ENCODE measurements around the gene CEP55. TPM values are rescaled to one million over a fixed set of nuclear protein-coding genes. Genes with fewer than 3 reads are reported as not detected.

Gene CEP55
- total and polyA plus RNA-seq, 2 of the 8 experiments (the other 6 are each of a cell fraction or from before 2014, with no cell fraction given), result 7.0 to 19.6 TPM

- TF ChIP-seq SRF (IDR thresholded peaks at IDR 0.05; ENCODE audit: low read depth, low read length), result no peak
- TF ChIP-seq GABPA (IDR thresholded peaks at IDR 0.05; ENCODE audit: borderline replicate concordance, insufficient read depth, low read length), result no peak
- no peak for TF ChIP-seq POLR2AphosphoS5 (IDR thresholded peaks at IDR 0.05; ENCODE audit: low read depth, low read length)
- DNase-seq (ENCODE audit: low read depth in 1 of 2, low spot score in 2 of 2) (no peak), FAIRE-seq (no peak)
- H3K36me3 ChIP-seq (ENCODE audit: control insufficient read depth in 2 of 4, insufficient read depth in 4 of 4, low read length in 3 of 4), result no peaks in the 10 kb centered on the region
- POLR2A ChIA-PET (ENCODE audit: partially characterized antibody), result interaction anchor here (0.8 to 1.1 kb wide), 3 partner anchors 9 to 14 kb away, joined by 3 read pairs; no protein-coding TSS in a partner anchor
- H2BK20ac ChIP-seq (ENCODE audit: low read length), result no peak overlapping the region
- H3K4me2 ChIP-seq (ENCODE audit: insufficient read depth in 1 of 2, low read depth in 2 of 2, low read length in 2 of 2), result no peak overlapping the region
- H2AK5ac ChIP-seq (ENCODE audit: low read depth, low read length), result no peak overlapping the region
- H3K27me3 ChIP-seq (replicated peaks in 1 of 4; ENCODE audit: control insufficient read depth in 3 of 4, extremely low read depth in 1 of 4, insufficient read depth in 3 of 4, low read length in 3 of 4), result no peaks in the 10 kb centered on the region
- H3K27ac ChIP-seq (ENCODE audit: low read depth, low read length), result no peak overlapping the region
- 95% methylated on average over 1 of the region's 1 CpG; no CpG with 5 or more reads in 1 of the 2 experiments for WGBS, 2 experiments (ENCODE audit: extremely low coverage in 1 of 2, insufficient coverage in 1 of 2, insufficient read length in 1 of 2, insufficient replicate concordance in 2 of 2, low coverage in 1 of 2, low lambda C conversion rate in 2 of 2, missing lambda C conversion rate in 1 of 2)
- no peak overlapping the region for H3K56ac ChIP-seq (replicated peaks; ENCODE audit: insufficient read length, low read depth, low read length)
- peaks cover 0 to 4% (median 1%) of the 10 kb centered on the region in 4 experiments; a peak in 2 of 7 replicates for H3K4me1 ChIP-seq (replicated peaks in 1 of 4; ENCODE audit: control insufficient read depth in 3 of 4, insufficient read depth in 4 of 4, low read length in 3 of 4)
- CTCF ChIA-PET (ENCODE audit: partially characterized antibody), result interaction anchor here (0.8 to 8.1 kb wide), 54 partner anchors 8 to 632 kb away, joined by 3 to 78 read pairs (median 5); partner anchors contain the start of genes FFAR4, FRA10AC1 and PDE6C
- H3K18ac ChIP-seq (ENCODE audit: extremely low read depth, low read length), result no peak overlapping the region
- H3K14ac ChIP-seq (ENCODE audit: insufficient read length), result no peak overlapping the region
- H3K9me3 ChIP-seq (ENCODE audit: insufficient read depth in 2 of 2, low read depth in 1 of 2, low read length in 1 of 2), result no peaks in the 10 kb centered on the region
- H3K23ac ChIP-seq (ENCODE audit: insufficient read length), result no peak overlapping the region
- no peak overlapping the region for H2BK15ac ChIP-seq (ENCODE audit: low read length)
- no peaks in the 10 kb centered on the region for H3K79me2 ChIP-seq (ENCODE audit: control insufficient read depth in 1 of 2, insufficient read depth in 2 of 2, low read length in 2 of 2)
- no peak overlapping the region for H4K91ac ChIP-seq (replicated peaks; ENCODE audit: insufficient read length, low read length)
- no peaks in the 10 kb centered on the region for H3K79me1 ChIP-seq (ENCODE audit: low read depth, low read length)
- H4K5ac ChIP-seq (ENCODE audit: insufficient read length, low read depth, low read length), result no peak overlapping the region
- peaks cover 2% of the 10 kb centered on the region; the same call in 1 of the 2 replicates for H3K23me2 ChIP-seq (ENCODE audit: low read depth, low read length)
- H3K9ac ChIP-seq (replicated peaks in 1 of 4; ENCODE audit: extremely low read depth in 1 of 4, low read depth in 3 of 4, low read length in 3 of 4), result no peak overlapping the region
- H3K4me3 ChIP-seq (ENCODE audit: extremely low read depth in 1 of 4, insufficient read depth in 2 of 4, low read depth in 3 of 4, low read length in 4 of 4), result no peak overlapping the region
- no peak overlapping the region for H4K8ac ChIP-seq (ENCODE audit: extremely low read depth, insufficient read depth, low read length)
- no peak overlapping the region for H2BK120ac ChIP-seq (replicated peaks; ENCODE audit: low read depth, low read length)
- no peak overlapping the region for H2BK5ac ChIP-seq (ENCODE audit: low read depth, low read length)
- no peak overlapping the region for H2BK12ac ChIP-seq (ENCODE audit: low read depth, low read length)
- no peaks in the 10 kb centered on the region for H4K20me1 ChIP-seq (replicated peaks in 1 of 2; ENCODE audit: control insufficient read depth in 1 of 2, insufficient read depth in 2 of 2, low read length in 2 of 2)
- no peak overlapping the region for H3K4ac ChIP-seq (replicated peaks; ENCODE audit: insufficient read length, low read depth, low read length)
- H2AFZ ChIP-seq (ENCODE audit: low read length), result no peak overlapping the region
Measured at GRCh38 chr10:93554316-93554663, 57.9 kb downstream of the CEP55 start.

All from H1 (cell line).